Stimulated activated CD4-positive, alpha-beta T cell treated with anti-CD3 and anti-CD28 coated beads, TNF-alpha, amount 100 ng/mL, for 24 hours (primary cell): Measurements from ENCODE around the gene MAD1L1.

Experiments used
- DNase-seq, 3 experiments: peaks; one replicate each; pipeline ENCODE4 v3.0.0-alpha.2; 2020; ENCODE audit warnings: low read depth in 3 of 3

The MAD1L1 gene

GRCh38 chr7:2158331-2159175, 74.2 kb downstream of the MAD1L1 start:
- DNase-seq = no peak

GRCh38 chr7:2157473-2158279, 75.1 kb downstream of the MAD1L1 start:
- DNase-seq = no peak

- DNase-seq = no peak
These were observed 75.8 kb downstream of the MAD1L1 start for GRCh38 chr7:2156756-2157472.

- no peak for DNase-seq
These were observed 77.9 kb downstream of the MAD1L1 start for GRCh38 chr7:2154831-2155230.

GRCh38 chr7:2154121-2154520, 78.6 kb downstream of the MAD1L1 start:
- no peak for DNase-seq

- no peak for DNase-seq
These were observed 80.1 kb downstream of the MAD1L1 start for GRCh38 chr7:2152646-2153045.

GRCh38 chr7:2151801-2152612, 80.7 kb downstream of the MAD1L1 start:
- no peak for DNase-seq

GRCh38 chr7:2151237-2151636, 81.5 kb downstream of the MAD1L1 start:
- no peak for DNase-seq

- no peak for DNase-seq
These were observed 82.3 kb downstream of the MAD1L1 start for GRCh38 chr7:2150445-2150815.

- DNase-seq = no peak
These were observed 82.9 kb downstream of the MAD1L1 start for GRCh38 chr7:2149672-2150444.

GRCh38 chr7:2148814-2149213, 83.9 kb downstream of the MAD1L1 start:
- DNase-seq = no peak

GRCh38 chr7:2148189-2148588, 84.6 kb downstream of the MAD1L1 start:
- no peak for DNase-seq

- DNase-seq = no peak
These were observed 85.9 kb downstream of the MAD1L1 start for GRCh38 chr7:2146676-2147472.

GRCh38 chr7:2145835-2146580, 86.7 kb downstream of the MAD1L1 start:
- DNase-seq = no peak

- no peak for DNase-seq
These were observed 87.8 kb downstream of the MAD1L1 start for GRCh38 chr7:2144926-2145325.

- DNase-seq = no peak
These were observed 88.7 kb downstream of the MAD1L1 start for GRCh38 chr7:2143981-2144595.

- no peak for DNase-seq
These were observed 89.3 kb downstream of the MAD1L1 start for GRCh38 chr7:2143450-2143849.

GRCh38 chr7:2142386-2142785, 90.4 kb downstream of the MAD1L1 start:
- no peak for DNase-seq

GRCh38 chr7:2141651-2142050, 91.1 kb downstream of the MAD1L1 start:
- DNase-seq = no peak
